Sigmoid colon (tissue), 3 donors: ENCODE results near the gene CENPO.

Experiments used
- CTCF ChIP-seq, 4 experiments: fragments of 450-650 bp in 3 of 4; fragments of 200-600 bp in 1 of 4; IDR thresholded peaks; one replicate each; pipeline ENCODE4 v1.5.1; 2016 to 2019; ENCODE audit warnings: antibody characterized with exemption in 4 of 4, mild to moderate bottlenecking in 3 of 4, moderate library complexity in 2 of 4
- POLR2A ChIP-seq, 2 donors: fragments of 450-650 bp; IDR thresholded peaks; one replicate each; pipeline ENCODE4 v1.6.1; 2016; ENCODE audit warnings: antibody characterized with exemption in 2 of 2, mild to moderate bottlenecking in 2 of 2, moderate library complexity in 2 of 2

GRCh38 chr2:24828238-24828996 is 35.2 kb downstream of the CENPO start:
- TF ChIP-seq CTCF (IDR thresholded peaks at IDR 0.05), result no peak
- no peak for TF ChIP-seq POLR2A (IDR thresholded peaks at IDR 0.05)
